HG02571 (cell line): ENCODE results near the gene HIF3A.

Experiments
- ATAC-seq: cut with Tn5 transposase; IDR thresholded peaks from one replicate; pipeline ENCODE4 v1.9.1; 2021; ENCODE audit warnings: mild to moderate bottlenecking, moderate library complexity; ENCODE audit not compliant: unreplicated experiment

Gene HIF3A

GRCh38 chr19:46381756-46382345, 85.0 kb downstream of the HIF3A start:
- no peak for ATAC-seq

- ATAC-seq: no peak
Measured at GRCh38 chr19:46383171-46383815, 86.5 kb downstream of the HIF3A start.

GRCh38 chr19:46383846-46384245, 87.0 kb downstream of the HIF3A start:
- no peak for ATAC-seq

GRCh38 chr19:46384396-46384795, 87.6 kb downstream of the HIF3A start:
- no peak for ATAC-seq

- ATAC-seq: no peak
Measured at GRCh38 chr19:46385636-46386035, 88.8 kb downstream of the HIF3A start.

- ATAC-seq: no peak
Measured at GRCh38 chr19:46386151-46386550, 89.3 kb downstream of the HIF3A start.

GRCh38 chr19:46386996-46387712, 90.3 kb downstream of the HIF3A start:
- ATAC-seq: no peak

- ATAC-seq: no peak
Measured at GRCh38 chr19:46387713-46388130, 90.9 kb downstream of the HIF3A start.

- ATAC-seq: no peak
Measured at GRCh38 chr19:46388311-46389095, 91.7 kb downstream of the HIF3A start.

- ATAC-seq: no peak
Measured at GRCh38 chr19:46390121-46390858, 93.4 kb downstream of the HIF3A start.

GRCh38 chr19:46390866-46391265, 94.0 kb downstream of the HIF3A start:
- ATAC-seq: no peak

GRCh38 chr19:46391296-46392251, 94.7 kb downstream of the HIF3A start:
- no peak for ATAC-seq

GRCh38 chr19:46392252-46392801, 95.5 kb downstream of the HIF3A start:
- ATAC-seq: no peak

GRCh38 chr19:46392837-46393236, 96.0 kb downstream of the HIF3A start:
- ATAC-seq: no peak
